COLO829 (cell line): Measurements from ENCODE around the gene FGF7.
A peak's percentile ranks its signal among the peaks of the same experiment; 100 is the strongest.
"Not testable (repeated sequence)": the region's sequence is repeated elsewhere in the genome, so short reads cannot be mapped to it uniquely, and the experiment has no call there.

Source experiments
- DNase-seq: peaks from one replicate; pipeline ENCODE4 v3.0.0; 2012; ENCODE audit warnings: low spot score

Gene FGF7

DNA sequence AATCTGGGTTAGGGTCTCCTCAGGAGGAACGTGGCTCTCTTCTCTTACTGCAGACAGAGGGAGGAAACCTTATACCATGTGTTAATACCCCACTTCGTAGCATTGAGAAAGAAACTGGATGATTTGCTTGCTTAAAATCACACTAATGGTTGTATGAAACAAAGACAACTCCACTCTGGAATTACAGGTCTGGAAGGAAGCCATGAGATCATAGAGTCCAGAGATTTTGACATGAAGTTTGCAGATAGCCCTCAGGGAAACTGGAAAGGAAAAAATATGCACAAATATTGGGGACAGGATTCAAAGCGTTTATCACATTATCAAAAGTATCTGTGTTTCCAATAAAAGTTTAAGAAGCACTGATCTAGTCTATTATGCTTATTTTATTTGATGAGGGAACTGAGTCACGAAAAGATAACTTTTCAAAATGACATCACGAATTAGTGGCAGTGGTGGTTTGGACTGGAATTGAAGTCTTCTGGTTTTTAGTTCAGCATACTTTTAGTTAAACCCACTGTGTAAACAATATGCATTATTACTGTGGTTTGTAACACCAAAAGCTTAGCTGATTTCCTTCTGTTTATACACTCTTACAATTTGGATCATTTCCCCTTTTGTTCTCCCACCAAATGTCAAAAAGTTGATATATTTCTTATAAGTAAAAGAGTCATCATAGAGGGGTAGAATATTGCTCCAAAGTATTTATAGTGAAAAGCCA lies 16.8 kb downstream of the FGF7 start:
- no peak for DNase-seq

DNA sequence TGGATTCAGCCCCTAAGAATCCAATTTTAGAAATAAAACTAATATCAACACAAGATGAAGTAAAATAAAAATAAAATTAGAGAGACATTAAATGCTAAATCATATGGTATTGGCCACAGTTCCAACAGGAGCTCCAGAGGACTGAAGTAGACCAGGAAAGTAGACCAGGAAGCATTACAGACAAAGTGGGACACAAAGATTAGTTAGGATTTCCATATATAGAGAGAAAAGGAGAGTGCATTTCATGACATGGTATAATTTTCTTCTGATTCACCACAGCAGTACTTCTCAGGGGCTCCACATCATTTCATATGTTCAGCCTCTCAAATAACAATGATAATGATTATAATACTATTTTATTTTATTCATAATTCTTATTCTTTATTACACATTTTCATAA lies 18.3 kb downstream of the FGF7 start:
- DNase-seq, result no peak

DNA sequence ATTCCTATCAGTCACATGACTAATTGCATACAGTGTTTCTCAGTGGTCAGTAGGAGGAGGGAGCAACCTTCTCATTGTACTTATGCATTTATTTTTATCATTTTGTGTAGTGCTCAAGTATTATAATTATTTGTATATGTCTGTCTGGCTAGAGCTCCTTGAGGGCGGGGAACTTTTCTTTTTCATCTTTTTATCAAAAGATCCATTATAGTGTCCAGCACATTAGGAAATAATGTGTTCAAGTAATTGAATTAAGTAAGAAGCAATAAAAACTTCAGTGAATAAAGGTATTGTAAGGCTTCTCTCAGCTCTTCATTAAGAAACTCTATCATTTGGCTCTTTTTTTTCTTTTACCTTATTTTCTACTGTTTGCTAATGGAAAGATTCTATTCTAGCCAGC lies 18.8 kb downstream of the FGF7 start:
- DNase-seq, result peak; percentile 55

DNA sequence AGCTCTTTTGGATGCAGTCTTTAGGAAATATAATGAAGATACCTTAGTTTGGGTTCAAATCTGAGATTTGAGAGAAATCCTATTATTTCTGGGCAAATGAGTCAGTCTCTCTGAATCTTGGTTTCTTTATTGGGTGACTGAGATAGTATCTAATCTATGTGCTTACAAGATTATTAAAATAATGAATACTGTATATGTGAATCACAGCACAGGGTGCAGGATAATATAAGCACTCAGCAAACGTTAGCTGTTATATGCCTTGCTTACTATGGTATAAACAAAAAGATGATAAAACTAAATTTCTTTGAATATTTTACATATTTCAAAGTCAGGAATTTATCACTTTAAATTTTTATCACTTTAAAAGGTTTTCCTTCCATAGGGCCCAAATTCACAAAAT lies 29.6 kb downstream of the FGF7 start:
- DNase-seq, result no peak

DNA sequence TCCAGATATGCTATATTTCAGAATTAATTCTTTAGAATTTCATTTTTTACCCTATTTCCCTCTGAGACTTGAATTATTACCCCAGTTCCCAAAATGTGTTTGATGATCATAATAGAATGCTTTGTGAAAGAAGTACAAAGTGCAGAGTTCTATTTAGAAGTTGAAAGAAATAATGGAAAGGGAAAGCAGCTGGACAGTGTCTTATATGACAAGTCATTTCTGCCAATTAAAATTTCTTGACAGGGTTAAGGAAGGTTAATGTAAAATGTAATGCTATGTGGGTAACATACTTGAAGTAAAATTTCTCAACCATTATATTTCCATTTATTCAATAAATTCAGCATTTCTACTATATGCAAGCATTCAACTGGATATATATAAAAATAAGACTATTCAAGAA lies 33.1 kb downstream of the FGF7 start:
- DNase-seq, result no peak

DNA sequence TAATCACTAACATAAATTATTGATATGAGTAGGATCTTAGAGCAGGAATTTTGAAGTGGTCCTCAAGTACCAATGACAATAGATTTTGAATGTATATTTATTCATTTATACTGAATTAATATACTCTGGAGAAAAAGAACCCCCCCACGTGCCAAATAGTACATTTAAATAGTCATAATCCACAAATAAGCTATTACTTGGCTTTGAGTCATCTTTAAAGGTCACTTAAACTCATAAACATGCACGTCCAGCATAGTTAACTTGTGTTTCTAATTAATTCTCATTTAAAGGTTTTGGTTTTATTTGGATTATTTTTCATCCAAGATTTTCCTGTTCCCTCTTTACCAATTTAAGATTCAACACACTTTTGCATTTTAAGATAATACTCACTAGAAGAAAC lies 35.1 kb downstream of the FGF7 start:
- no peak for DNase-seq

DNA sequence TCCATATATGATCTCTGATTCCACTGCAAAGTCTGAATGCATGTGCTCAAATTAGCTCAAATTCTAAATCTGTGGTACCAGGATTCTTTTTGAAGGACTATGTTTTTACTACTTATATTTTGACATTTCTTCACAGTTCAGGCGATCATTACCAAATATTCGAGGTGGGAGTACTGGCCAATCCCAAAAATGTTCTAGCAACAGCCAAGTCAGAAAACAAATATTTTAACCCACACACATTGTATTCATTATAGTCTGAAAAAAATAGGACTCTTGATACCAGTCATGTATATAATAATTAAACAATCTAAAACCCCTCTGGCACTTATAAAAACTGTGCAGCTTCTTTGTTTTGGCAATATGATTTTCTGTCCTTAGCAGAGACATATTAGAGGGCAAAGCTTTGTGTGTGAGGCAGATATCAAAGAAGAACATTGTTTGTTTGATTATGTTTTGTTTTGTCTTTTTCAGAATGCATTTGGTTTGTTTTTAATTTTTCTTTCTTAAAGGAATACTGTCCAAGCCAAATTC lies 37.4 kb downstream of the FGF7 start:
- DNase-seq, result no peak

DNA sequence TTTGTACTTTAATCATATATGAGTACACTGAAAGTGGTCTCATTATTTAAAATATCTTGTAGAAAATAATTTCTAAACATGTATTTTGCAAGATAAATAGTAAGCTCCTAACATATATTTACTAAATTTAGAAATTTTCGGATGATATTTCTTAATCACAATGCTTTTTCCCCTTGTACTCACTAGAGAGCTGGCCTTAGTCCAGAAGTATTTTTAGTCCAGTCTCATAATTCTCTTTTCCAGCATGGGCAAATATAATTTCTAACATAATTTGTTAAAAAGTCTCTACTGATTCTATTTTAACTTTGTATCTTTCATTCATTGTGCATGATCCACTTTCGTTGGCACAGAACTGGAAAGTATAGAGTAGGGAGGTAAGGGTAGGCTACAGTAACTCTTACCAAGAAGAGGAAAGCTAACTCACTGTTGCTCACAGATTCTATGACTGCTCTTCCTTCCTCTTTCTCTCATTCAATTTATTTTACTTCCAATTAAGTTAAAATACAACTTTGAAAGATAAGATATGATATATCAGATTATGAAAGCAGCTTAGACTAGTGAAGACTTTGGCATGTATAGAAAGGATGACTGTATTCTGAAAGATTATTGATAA lies 39.3 kb downstream of the FGF7 start:
- DNase-seq, result no peak

DNA sequence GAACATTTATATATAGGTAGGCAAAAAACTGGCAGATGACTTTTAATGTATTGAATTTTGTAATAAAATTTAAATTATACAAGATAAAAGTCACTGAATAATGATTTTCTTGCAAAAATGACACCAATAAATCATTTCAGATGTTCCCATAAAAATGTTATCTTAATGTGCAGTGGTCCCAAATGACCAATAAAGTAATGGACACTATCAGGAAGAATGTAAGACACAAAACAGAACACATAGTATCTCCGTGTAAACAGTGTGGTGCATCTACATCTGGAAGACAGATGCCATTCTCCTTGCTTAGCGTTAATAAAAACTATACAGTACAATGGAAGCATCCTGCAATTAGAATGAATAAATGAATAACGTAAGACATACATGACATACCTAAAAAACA lies 41.5 kb downstream of the FGF7 start:
- no peak for DNase-seq

DNA sequence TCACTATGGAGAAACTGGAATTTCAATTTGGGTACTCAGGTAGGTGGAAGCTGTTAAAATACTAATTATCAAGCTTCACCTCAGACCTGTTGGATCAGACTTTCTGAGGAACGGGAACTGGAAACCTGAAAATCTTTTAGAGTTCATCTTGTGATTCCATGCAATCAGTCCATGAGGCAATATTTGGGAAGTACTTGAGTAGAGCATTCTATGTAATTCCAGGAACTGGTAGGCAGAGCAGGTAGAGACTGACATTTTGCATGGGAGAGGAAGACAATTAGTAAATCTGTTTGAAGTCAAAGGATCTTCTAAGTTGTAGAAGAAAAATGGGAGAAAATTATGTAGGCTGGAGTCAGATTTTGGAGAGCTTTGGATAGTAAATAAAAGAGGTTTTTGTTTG lies 43.1 kb downstream of the FGF7 start:
- DNase-seq, result no peak

DNA sequence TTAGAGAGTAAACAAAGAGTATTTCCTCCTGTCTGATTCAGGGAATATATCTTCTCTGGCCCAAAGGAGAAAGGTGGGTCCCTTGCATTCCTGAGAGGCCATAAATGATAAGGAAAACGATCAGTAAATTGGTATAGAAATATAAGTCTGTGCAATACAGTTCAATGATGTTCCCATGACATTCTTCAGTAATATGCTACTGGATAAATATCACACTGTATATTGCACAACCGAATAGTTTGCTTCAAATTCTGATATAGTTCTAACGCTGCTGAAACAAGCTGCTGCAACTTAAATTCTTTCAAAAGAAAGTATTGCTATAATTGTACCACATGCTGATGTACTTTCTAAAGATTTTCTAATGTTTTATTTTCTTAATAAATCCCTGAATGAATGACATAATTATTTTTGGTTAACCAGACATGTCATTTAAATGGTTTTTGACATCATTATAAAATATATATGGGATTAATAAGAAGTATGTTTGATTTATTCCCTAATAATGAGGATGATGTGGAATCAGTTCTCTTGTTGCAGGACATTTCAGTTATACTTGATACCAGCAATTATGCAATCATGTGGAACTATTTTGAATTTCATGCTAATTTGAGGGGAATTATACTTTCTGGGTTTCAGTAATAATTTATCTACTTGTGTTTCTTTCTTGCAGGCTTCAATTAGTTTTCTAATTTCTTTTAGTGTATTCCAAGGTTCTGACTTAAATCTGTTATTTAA lies 44.9 kb downstream of the FGF7 start:
- DNase-seq, result no peak

DNA sequence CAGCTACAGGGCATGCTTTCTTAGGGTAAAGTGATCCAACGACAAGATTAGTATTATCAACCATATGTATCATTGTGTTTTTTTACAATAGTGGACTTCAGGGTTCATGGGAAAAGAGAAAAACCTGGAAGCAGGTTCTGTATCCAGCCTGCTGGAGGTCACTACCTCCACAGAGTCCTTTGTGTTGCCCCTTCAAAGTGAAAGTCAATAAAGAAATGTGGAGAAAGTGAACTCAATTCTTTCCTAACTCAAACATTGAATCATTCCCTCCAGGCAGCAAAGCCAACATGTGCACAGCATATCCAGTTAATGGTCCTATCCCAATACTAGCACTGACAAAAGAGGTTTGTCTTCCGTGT lies 45.4 kb downstream of the FGF7 start:
- DNase-seq, result no peak

DNA sequence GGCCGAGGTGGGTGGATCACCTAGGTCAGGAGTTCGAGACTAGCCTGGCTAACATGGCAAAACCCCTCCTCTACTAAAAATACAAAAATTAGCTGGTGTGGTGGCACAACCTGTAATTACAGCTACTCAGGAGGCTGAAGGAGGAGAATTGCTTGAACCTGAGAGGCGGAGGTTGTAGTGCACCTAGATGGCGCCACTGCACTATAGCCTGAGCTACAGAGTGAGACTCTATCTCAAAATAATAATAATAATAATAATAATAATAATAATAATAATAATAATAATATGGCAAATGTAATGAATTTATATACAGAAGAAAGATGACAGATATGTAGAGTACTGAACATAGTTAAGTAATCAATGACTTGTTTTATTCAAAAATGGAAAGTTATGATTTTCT lies 48.2 kb downstream of the FGF7 start:
- not testable (repeated sequence) for DNase-seq

DNA sequence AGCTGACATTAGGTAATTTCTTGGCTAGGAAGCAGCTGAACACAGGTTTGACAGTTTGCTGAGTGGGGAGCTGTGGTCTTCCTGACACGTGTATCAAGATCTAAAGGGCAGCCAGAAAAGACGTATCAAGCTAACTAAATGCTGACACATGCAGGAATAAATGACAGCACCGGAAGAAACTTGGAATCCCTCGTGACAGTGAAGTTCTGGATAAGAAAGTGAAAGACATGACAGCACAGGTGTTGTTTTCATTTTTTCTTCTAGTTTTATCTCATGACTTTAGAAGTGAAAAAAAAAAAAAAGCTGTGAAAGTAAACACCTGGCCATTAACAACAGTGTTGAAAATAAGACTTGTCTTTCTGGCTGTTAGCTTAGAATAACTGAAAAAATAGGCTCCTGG lies 48.7 kb downstream of the FGF7 start:
- no peak for DNase-seq

DNA sequence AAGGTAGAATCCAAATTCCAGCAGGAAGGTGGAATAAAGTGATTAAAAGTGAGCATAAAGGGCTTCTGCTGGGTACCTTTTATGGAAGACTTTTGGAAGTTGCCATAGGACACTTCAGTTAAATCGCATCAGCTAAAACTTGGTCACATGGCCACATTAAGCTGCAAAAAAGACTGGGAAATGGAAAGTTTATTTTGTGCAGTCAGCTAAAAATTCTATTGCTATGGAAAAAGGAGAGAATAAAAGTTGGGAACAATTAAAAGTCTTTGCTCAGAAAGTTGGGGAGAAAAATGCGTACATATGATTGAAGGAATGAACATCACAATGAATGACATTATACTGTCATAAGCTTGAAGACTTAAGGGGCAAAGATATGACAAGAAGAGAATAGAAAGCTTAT lies 49.3 kb downstream of the FGF7 start:
- no peak for DNase-seq

DNA sequence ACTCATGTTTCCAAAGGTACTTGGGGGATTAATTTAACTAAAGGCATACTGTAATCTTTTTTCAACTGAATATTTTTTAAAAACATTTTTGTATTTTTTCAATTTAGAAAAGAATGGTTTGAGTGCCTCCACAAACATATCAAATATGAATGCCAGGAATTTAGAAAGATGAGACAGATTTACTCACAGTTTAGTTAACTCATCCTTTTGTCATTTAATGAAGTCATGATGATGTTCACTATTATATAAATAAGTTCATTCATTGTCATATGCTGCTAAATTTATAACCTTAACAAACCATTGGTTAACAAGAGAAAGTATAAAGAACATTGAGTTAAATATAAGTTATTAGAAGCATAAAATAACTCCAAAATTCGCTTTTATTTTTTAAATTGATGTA lies 50.0 kb downstream of the FGF7 start:
- DNase-seq, result no peak

DNA sequence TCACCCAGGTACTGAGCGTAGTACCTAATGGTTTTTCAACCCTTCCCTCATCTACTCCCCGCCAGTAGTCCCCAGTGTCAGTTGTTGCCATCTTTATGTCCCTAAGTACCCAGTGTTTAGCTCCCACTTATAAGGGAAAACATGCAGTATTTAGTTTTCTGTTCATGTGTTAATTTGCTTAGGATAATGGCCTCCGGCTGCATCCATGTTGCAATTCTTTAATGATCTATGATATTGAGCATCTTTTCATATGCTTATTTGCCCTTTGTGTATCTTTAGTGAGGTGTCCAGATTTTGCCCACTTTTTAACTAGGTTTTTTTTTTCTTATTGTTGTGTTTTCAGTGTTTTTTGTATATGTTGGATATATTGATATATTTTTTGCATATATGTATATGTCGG lies 55.0 kb downstream of the FGF7 start:
- not testable (repeated sequence) for DNase-seq

DNA sequence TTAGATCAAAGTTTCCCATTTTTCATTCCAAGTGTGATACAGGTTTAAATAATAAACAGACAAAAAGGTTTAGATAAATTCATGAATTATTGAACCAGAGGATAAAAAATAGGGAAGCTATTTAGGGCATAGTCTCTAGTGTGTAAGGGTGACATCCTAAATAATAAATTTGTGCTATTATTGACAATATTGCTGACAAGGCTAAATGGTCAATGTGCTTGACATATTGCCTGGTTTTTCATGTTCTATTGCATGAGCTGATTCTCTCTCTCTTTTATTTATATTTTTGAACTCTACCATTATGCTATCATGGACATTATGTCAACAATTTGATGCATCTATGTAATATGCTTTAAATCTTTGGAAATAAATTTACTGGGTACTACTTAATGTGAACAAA lies 55.9 kb downstream of the FGF7 start:
- DNase-seq, result not testable (repeated sequence)

DNA sequence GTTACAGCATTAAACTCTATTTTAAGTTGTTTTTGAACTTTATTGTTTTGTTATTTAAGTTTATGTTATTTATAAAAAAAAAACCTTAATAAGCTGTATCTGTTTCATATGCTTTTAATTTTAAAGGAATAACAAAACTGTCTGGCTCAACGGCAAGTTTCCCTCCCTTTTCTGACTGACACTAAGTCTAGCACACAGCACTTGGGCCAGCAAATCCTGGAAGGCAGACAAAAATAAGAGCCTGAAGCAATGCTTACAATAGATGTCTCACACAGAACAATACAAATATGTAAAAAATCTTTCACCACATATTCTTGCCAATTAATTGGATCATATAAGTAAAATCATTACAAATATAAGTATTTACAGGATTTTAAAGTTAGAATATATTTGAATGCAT lies 62.4 kb downstream of the FGF7 start:
- DNase-seq, result not testable (repeated sequence)

DNA sequence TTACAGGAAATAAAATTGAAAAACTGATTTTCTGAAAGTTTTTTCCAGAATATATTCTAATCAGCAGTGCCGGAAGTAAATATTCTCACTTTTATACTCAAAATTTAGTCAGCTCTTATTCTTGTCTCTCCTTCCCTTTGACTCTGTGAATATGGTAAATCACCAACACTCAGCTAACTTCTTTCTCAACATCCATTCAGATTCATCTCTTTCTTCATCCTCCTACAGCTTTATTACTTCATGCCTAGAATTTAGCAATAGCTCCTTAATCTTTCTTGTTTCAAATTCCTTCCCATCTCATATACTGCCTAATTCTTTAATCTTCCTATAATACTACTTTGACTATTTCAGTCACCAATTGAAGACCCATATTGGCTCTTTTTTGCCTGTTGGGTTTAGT lies 67.9 kb downstream of the FGF7 start:
- no peak for DNase-seq

DNA sequence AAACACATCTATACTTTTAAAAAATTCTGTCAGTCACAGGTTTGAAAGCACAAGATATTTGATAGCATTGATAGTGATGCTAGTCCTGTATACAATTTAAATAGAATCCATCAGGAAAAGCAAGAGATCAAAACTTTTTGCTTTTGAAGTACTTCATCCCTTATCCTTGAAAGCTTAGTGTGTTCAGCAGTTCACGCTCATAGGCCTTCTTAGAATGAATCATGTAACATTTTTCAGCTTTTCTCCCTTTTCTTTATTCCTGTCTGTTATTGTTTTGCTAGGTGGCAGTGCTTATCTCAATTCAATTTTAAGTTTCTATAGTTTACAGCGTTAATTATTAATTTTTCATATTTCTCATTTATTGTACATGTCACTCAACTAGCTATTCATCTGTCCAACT lies 69.1 kb downstream of the FGF7 start:
- DNase-seq, result no peak

DNA sequence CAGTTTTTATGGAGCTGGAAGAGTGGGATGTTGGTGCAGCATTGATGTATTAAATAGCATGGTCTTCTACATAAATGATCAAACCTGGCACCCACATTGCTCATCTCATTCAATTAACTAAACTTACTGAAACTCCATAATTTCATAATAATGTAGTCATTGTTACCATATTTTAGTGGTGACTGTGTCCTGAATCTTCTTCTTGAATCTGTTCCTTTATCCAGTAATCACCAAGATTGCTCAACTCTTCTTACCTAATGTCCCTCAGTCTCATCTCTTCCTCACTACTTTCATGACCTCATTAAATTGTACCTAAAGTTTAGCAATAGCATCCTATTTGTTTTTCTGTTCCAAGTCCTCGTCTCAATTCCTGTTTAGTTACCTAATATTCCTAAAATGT lies 69.8 kb downstream of the FGF7 start:
- DNase-seq, result no peak

DNA sequence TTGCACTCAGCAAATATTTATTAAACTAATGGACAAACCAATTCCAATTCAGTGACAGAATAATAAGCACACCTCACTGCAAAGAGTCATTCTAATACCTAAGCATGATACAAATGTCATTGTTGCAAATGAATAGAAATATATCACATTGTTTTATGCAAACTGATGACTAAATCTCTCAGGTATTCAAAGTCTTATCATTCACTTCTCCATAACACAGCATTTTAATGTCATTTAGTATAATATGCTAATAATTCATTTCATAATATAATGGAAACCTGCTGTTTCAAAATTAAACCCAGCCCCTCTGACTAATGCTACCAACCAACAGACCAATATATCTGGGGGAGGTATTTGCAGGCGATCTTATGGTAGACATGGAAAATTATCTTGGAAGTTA lies 71.8 kb downstream of the FGF7 start:
- no peak for DNase-seq
